PC-3 (cell line): ENCODE measurements around the gene DOK5. TPM values are rescaled to one million over a fixed set of nuclear protein-coding genes. Genes with fewer than 3 reads are reported as not detected.

ENCODE experiments used
- ATAC-seq: fragments of 200-7000 bp; cut with Tn5 transposase; 2 replicates; pipeline ENCODE4 v1.9.1; 2020; ENCODE audit warnings: mild to moderate bottlenecking, moderate library complexity
- BruUV-seq: library from RNA; stranded (reverse); fragments of 400-500 nt; replicated peaks from 2 replicates; lab custom pipeline; 2021; lab: Mats Ljungman, UMichigan
- CTCF ChIA-PET: fragments of 300-600 bp; sonication (Branson Sonifier 250); formaldehyde crosslinking; loops from one replicate; lab custom pipeline; 2022; ENCODE audit warnings: antibody characterized with exemption; lab: Charles Lee
- POLR2A ChIA-PET: fragments of 300-600 bp; sonication (Branson Sonifier 250); formaldehyde crosslinking; loops from one replicate; lab custom pipeline; 2022; ENCODE audit warnings: antibody characterized with exemption; ENCODE audit not compliant: unreplicated experiment; lab: Charles Lee
- DNase-seq: peaks from one replicate; pipeline ENCODE4 v3.0.0-alpha.2; 2015
- H2AFZ ChIP-seq: fragments of 300-600 bp; sonication (generic); 2 replicates; pipeline ENCODE4 v1.6.0; 2016; ENCODE audit warnings: antibody characterized with exemption, low read length
- H3F3A ChIP-seq: fragments of 300-600 bp; sonication (generic); one replicate; pipeline ENCODE4 v1.6.0; 2017; ENCODE audit warnings: antibody characterized with exemption, low read length, control low read depth, mild to moderate bottlenecking; ENCODE audit not compliant: unreplicated experiment
- H3K27ac ChIP-seq: fragments of 300-600 bp; sonication (generic); 2 replicates; pipeline ENCODE4 v1.5.1; 2016; ENCODE audit warnings: mild to moderate bottlenecking, low read length
- H3K27me3 ChIP-seq: fragments of 300-600 bp; sonication (generic); 2 replicates; pipeline ENCODE4 v1.6.1; 2016; ENCODE audit warnings: low read length, mixed read lengths
- H3K36me3 ChIP-seq: fragments of 300-600 bp; sonication (generic); 2 replicates; pipeline ENCODE4 v1.6.1; 2016; ENCODE audit warnings: low read depth, mixed run types, low read length, mixed read lengths
- H3K4me1 ChIP-seq: fragments of 300-600 bp; sonication (generic); 2 replicates; pipeline ENCODE4 v1.5.1; 2016; ENCODE audit warnings: low read length; ENCODE audit not compliant: insufficient read depth
- H3K4me2 ChIP-seq: fragments of 300-600 bp; sonication (generic); 2 replicates; pipeline ENCODE4 v1.6.0; 2016; ENCODE audit warnings: low read length
- H3K4me3 ChIP-seq: fragments of 300-600 bp; sonication (generic); 2 replicates; pipeline ENCODE4 v1.5.1; 2016; ENCODE audit warnings: mild to moderate bottlenecking, low read length, mixed read lengths
- H3K79me2 ChIP-seq: fragments of 300-600 bp; sonication (generic); 2 replicates; pipeline ENCODE4 v1.6.1; 2017; ENCODE audit warnings: low read length, mixed read lengths
- H3K9ac ChIP-seq: fragments of 300-600 bp; sonication (generic); 2 replicates; pipeline ENCODE4 v1.6.0; 2016; ENCODE audit warnings: mild to moderate bottlenecking, low read length
- H3K9me2 ChIP-seq: fragments of 300-600 bp; sonication (generic); replicated peaks from 2 replicates; pipeline ENCODE4 v1.6.1; 2016; ENCODE audit warnings: mixed run types, low read length, mixed read lengths
- H3K9me3 ChIP-seq: fragments of 300-600 bp; sonication (generic); 2 replicates; pipeline ENCODE4 v1.6.1; 2016; ENCODE audit warnings: low read length, mixed read lengths
- H4K20me1 ChIP-seq: fragments of 300-600 bp; sonication (generic); 2 replicates; pipeline ENCODE4 v1.6.1; 2016; ENCODE audit warnings: low read length, mixed read lengths
- CTCF ChIP-seq: fragments of 300-600 bp; sonication (generic); conservative IDR thresholded peaks from 2 replicates; pipeline ENCODE4 v1.5.1; 2017; ENCODE audit warnings: antibody characterized with exemption, low read depth, mild to moderate bottlenecking, low read length
- EZH2 ChIP-seq: fragments of 300-600 bp; sonication (generic); IDR thresholded peaks from one replicate; pipeline ENCODE4 v1.6.1; 2017; ENCODE audit warnings: antibody characterized with exemption, mild to moderate bottlenecking, low read length; ENCODE audit not compliant: unreplicated experiment
- EZH2phosphoT487 ChIP-seq: fragments of 300-600 bp; sonication (generic); IDR thresholded peaks from 2 replicates; pipeline ENCODE4 v1.6.1; 2018; ENCODE audit warnings: mild to moderate bottlenecking, antibody characterized with exemption, low read length, borderline replicate concordance
- intact Hi-C: fragments of 100-400 bp; cut with micrococcal nuclease; formaldehyde crosslinking; loops from 2 replicates; pipeline ENCODE4 v1.9.0; 2023
- total RNA-seq: library from RNA; depleted of rRNA; stranded (reverse); fragments of >200 nt; gene quantifications from 2 replicates; pipeline ENCODE4 v1.2.3, GENCODE V29; 2014

Gene DOK5
- total RNA-seq, 1 experiment from 2014 or later: not detected

- Histone ChIP-seq H3K4me2 (no peak overlapping the region), H2AFZ (no peak overlapping the region), H3K27ac (no peak overlapping the region), H3K9me3 (no peaks in the 10 kb centered on the region), H3K9me2 (no peaks in the 10 kb centered on the region), H3K36me3 (no peaks in the 10 kb centered on the region), H3F3A (no peaks in the 10 kb centered on the region), H3K27me3 (peaks cover 32% of the 10 kb centered on the region; the same call in 1 of the 2 replicates), H4K20me1 (no peaks in the 10 kb centered on the region), H3K4me1 (no peaks in the 10 kb centered on the region), H3K79me2 (no peaks in the 10 kb centered on the region), H3K9ac (no peak overlapping the region), H3K4me3 (no peak overlapping the region)
- TF ChIP-seq EZH2 (no peak), EZH2phosphoT487 (no peak), CTCF (no peak)
- ChIA-PET CTCF (no interaction called here), POLR2A (no interaction called here)
- no TSS peak for BruUV-seq
- ATAC-seq (no peak), DNase-seq (no peak)
- intact Hi-C loops: no loop called here
These were observed 129.9 kb downstream of the DOK5 start for GRCh38 chr20:54605319-54605718.

- POLR2A ChIA-PET: no interaction called here
- TF ChIP-seq EZH2 (no peak), CTCF (no peak), EZH2phosphoT487 (no peak)
- H3K4me1 ChIP-seq: no peaks in the 10 kb centered on the region
- DNase-seq: no peak
- H3K79me2 ChIP-seq: no peaks in the 10 kb centered on the region
- no peaks in the 10 kb centered on the region for H3K36me3 ChIP-seq
- BruUV-seq: no TSS peak
- intact Hi-C loops: no loop called here
- no peak overlapping the region for H3K9ac ChIP-seq
- no peak overlapping the region for H3K27ac ChIP-seq
- H3K9me3 ChIP-seq: no peaks in the 10 kb centered on the region
- no peak overlapping the region for H3K4me3 ChIP-seq
- ATAC-seq: no peak
- H3F3A ChIP-seq: no peaks in the 10 kb centered on the region
- H3K4me2 ChIP-seq: no peak overlapping the region
- no peaks in the 10 kb centered on the region for H4K20me1 ChIP-seq
- no peaks in the 10 kb centered on the region for H3K9me2 ChIP-seq
- CTCF ChIA-PET: no interaction called here
- no peak overlapping the region for H2AFZ ChIP-seq
- H3K27me3 ChIP-seq: peaks cover 39% of the 10 kb centered on the region; the same call in 1 of the 2 replicates
These were observed 131.0 kb downstream of the DOK5 start for GRCh38 chr20:54606380-54606779.

- H3K79me2 ChIP-seq: no peaks in the 10 kb centered on the region
- no peaks in the 10 kb centered on the region for H4K20me1 ChIP-seq
- no peak overlapping the region for H3K4me3 ChIP-seq
- no peak for ATAC-seq
- no peaks in the 10 kb centered on the region for H3F3A ChIP-seq
- no peaks in the 10 kb centered on the region for H3K36me3 ChIP-seq
- no peak for TF ChIP-seq EZH2phosphoT487
- no peak for TF ChIP-seq EZH2
- TF ChIP-seq CTCF: no peak
- no peaks in the 10 kb centered on the region for H3K4me1 ChIP-seq
- peaks cover 49% of the 10 kb centered on the region for H3K27me3 ChIP-seq
- BruUV-seq: no TSS peak
- DNase-seq: no peak
- H2AFZ ChIP-seq: no peak overlapping the region
- no peak overlapping the region for H3K9ac ChIP-seq
- no peaks in the 10 kb centered on the region for H3K9me3 ChIP-seq
- intact Hi-C loops: no loop called here
- POLR2A ChIA-PET: no interaction called here
- no peaks in the 10 kb centered on the region for H3K9me2 ChIP-seq
- H3K27ac ChIP-seq: no peak overlapping the region
- CTCF ChIA-PET: no interaction called here
- H3K4me2 ChIP-seq: no peak overlapping the region
These were observed 132.8 kb downstream of the DOK5 start for GRCh38 chr20:54608039-54608745.
